GM13977 (cell line): ENCODE results near the gene CPAMD8.
"Not testable (repeated sequence)": the region's sequence is repeated elsewhere in the genome, so short reads cannot be mapped to it uniquely, and the experiment has no call there.

ENCODE experiments used
- DNase-seq: peaks from one replicate; pipeline ENCODE4 v3.0.0; 2012; ENCODE audit warnings: low spot score
- in situ Hi-C: fragments of 300-500 bp; cut with MboI; formaldehyde crosslinking; loops from one replicate; pipeline ENCODE4 v1.12.0; 2022; ENCODE audit warnings: low sequenced_read_pairs, low pct_unique_long_range_greater_than_20kb, mixed read lengths, inconsistent platforms; ENCODE audit not compliant: unreplicated experiment
- TF ChIP-seq, protein P1 (sequence below): IDR thresholded peaks from 2 replicates; pipeline ENCODE4 v1.5.1; 2012; ENCODE audit warnings: mild to moderate bottlenecking, control low read depth; ENCODE audit not compliant: insufficient read depth; ENCODE audit errors: extremely low read depth, missing control alignments

CPAMD8 gene

GRCh38 chr19:17035842-17036424, 9.3 kb upstream of the CPAMD8 start:
- in situ Hi-C loops: no loop called here
- TF ChIP-seq, protein P1, sequence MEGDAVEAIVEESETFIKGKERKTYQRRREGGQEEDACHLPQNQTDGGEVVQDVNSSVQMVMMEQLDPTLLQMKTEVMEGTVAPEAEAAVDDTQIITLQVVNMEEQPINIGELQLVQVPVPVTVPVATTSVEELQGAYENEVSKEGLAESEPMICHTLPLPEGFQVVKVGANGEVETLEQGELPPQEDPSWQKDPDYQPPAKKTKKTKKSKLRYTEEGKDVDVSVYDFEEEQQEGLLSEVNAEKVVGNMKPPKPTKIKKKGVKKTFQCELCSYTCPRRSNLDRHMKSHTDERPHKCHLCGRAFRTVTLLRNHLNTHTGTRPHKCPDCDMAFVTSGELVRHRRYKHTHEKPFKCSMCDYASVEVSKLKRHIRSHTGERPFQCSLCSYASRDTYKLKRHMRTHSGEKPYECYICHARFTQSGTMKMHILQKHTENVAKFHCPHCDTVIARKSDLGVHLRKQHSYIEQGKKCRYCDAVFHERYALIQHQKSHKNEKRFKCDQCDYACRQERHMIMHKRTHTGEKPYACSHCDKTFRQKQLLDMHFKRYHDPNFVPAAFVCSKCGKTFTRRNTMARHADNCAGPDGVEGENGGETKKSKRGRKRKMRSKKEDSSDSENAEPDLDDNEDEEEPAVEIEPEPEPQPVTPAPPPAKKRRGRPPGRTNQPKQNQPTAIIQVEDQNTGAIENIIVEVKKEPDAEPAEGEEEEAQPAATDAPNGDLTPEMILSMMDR: no peak
- no peak for DNase-seq

DNA sequence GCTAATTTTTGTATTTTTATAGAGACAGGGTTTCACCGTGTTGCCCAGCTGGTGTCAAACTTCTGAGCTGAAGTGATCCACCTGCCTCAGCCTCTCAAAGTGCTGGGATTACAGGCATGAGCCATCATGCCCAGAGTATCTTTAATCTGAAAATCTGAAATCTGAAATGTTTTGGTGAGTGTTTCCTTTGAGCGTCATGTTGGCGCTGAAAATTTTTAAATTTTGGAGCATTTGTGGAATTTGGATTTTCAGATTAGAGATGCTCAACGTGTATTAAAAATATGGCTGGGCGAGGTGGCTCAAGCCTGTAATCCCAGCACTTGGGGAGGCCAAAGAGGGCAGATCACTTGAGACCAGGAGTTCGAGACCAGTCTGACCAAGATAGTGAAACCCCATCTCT, 5.1 kb upstream of the CPAMD8 start:
- no peak for DNase-seq
- in situ Hi-C loops: no loop called here
- TF ChIP-seq, protein P1: no peak

GRCh38 chr19:17027535-17027975, 945 bp upstream of the CPAMD8 start:
- no peak for DNase-seq
- TF ChIP-seq, protein P1: no peak
- in situ Hi-C loops: no loop called here

- DNase-seq: no peak
- TF ChIP-seq, protein P1: no peak
- in situ Hi-C loops: no loop called here
Observed at GRCh38 chr19:17025991-17026658, 485 bp downstream of the CPAMD8 start.

- in situ Hi-C loops: no loop called here
- TF ChIP-seq, protein P1: no peak
- DNase-seq: no peak
Observed at GRCh38 chr19:17025361-17025760, 1.2 kb downstream of the CPAMD8 start.

DNA sequence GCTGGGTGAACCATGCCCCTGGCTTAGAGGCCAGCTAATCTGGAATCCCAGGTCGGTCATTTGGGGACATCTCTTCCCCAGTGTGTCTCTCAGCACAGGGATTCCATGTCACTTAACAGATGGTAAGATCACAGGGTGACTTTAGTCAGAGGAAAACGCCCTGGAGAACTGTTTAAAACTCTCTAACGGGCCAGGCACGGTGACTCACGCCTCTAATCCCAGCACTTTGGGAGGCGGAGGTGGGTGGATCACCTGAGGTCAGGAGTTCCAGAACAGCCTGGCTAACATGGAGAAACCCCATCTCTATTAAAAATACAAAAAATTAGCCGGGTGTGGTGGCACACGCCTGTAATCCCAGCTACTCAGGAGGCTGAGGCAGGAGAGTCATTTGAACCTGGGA, 1.7 kb downstream of the CPAMD8 start:
- in situ Hi-C loops: not testable (repeated sequence)

GRCh38 chr19:17023805-17024204, 2.8 kb downstream of the CPAMD8 start:
- TF ChIP-seq, protein P1: no peak
- in situ Hi-C loops: no loop called here

More for the DNA sequence above, 1.7 kb downstream of the CPAMD8 start:
- not testable (repeated sequence) for DNase-seq

More at GRCh38 chr19:17023805-17024204, 2.8 kb downstream of the CPAMD8 start:
- DNase-seq: no peak
